GM23338 (cell line): ENCODE data around the gene DENND5A. TPM values are rescaled to one million over a fixed set of nuclear protein-coding genes. Genes with fewer than 3 reads are reported as not detected.

Experiments used
- ATAC-seq: fragments of 200-7000 bp; cut with Tn5 transposase; 3 replicates; pipeline ENCODE4 v1.9.1; 2020
- DNase-seq: peaks from one replicate; pipeline ENCODE4 v3.0.0-alpha.2; 2015; ENCODE audit warnings: low spot score
- H2AFZ ChIP-seq: fragments of 200-600 bp; sonication (generic); 2 replicates; pipeline ENCODE4 v1.8.0; 2016; ENCODE audit warnings: antibody characterized with exemption, mild to moderate bottlenecking, moderate library complexity
- H3F3A ChIP-seq: fragments of 200-600 bp; sonication (generic); replicated peaks from 2 replicates; pipeline ENCODE4 v1.8.0; 2017; ENCODE audit warnings: antibody characterized with exemption, mixed run types, low read depth
- H3K27ac ChIP-seq: fragments of 200-600 bp; sonication (generic); 2 replicates; pipeline ENCODE4 v1.6.1; 2016; ENCODE audit warnings: low read depth
- H3K27me3 ChIP-seq: fragments of 200-600 bp; sonication (generic); 2 replicates; pipeline ENCODE4 v1.8.0; 2016; ENCODE audit warnings: mild to moderate bottlenecking, mixed run types, moderate library complexity; ENCODE audit not compliant: insufficient read depth
- H3K36me3 ChIP-seq: fragments of 200-600 bp; sonication (generic); 2 replicates; pipeline ENCODE4 v1.8.0; 2016; ENCODE audit warnings: mild to moderate bottlenecking; ENCODE audit not compliant: insufficient read depth
- H3K4me1 ChIP-seq: fragments of 200-600 bp; sonication (generic); 2 replicates; pipeline ENCODE4 v1.8.0; 2016; ENCODE audit warnings: mild to moderate bottlenecking, moderate library complexity; ENCODE audit not compliant: insufficient read depth
- H3K4me2 ChIP-seq: fragments of 200-600 bp; sonication (generic); 2 replicates; pipeline ENCODE4 v1.7.1; 2017; ENCODE audit warnings: mixed run types
- H3K4me3 ChIP-seq: fragments of 200-600 bp; sonication (generic); 2 replicates; pipeline ENCODE4 v1.6.1; 2016; ENCODE audit warnings: mixed run types
- H3K79me2 ChIP-seq: fragments of 200-600 bp; sonication (generic); replicated peaks from 2 replicates; pipeline ENCODE4 v1.8.0; 2017; ENCODE audit warnings: mild to moderate bottlenecking; ENCODE audit not compliant: insufficient read depth
- H3K9me2 ChIP-seq: fragments of 200-600 bp; sonication (generic); 2 replicates; pipeline ENCODE4 v1.8.0; 2017; ENCODE audit not compliant: insufficient read depth
- H4K20me1 ChIP-seq: fragments of 200-600 bp; sonication (generic); replicated peaks from 2 replicates; pipeline ENCODE4 v1.8.0; 2017; ENCODE audit warnings: mild to moderate bottlenecking; ENCODE audit not compliant: insufficient read depth
- H3K27ac Mint-ChIP-seq: 2 replicates; pipeline ENCODE4 v1.8.0; 2020; ENCODE audit warnings: inconsistent platforms, mild to moderate bottlenecking, moderate library complexity, mixed read lengths
- H3K27me3 Mint-ChIP-seq: 3 replicates; pipeline ENCODE4 v1.8.0; 2022; ENCODE audit warnings: low read depth, mild to moderate bottlenecking, moderate library complexity, mixed read lengths, inconsistent platforms; ENCODE audit not compliant: insufficient read depth, poor library complexity
- H3K36me3 Mint-ChIP-seq: 3 replicates; pipeline ENCODE4 v1.8.0; 2021; ENCODE audit warnings: low read depth, mild to moderate bottlenecking, inconsistent platforms, moderate library complexity, mixed read lengths
- H3K4me1 Mint-ChIP-seq: 3 replicates; pipeline ENCODE4 v1.8.0; 2020; ENCODE audit warnings: mild to moderate bottlenecking, inconsistent platforms, mixed read lengths
- H3K4me3 Mint-ChIP-seq: 3 replicates; pipeline ENCODE4 v1.8.0; 2021; ENCODE audit warnings: moderate library complexity, mild to moderate bottlenecking, inconsistent platforms, mixed read lengths
- H3K9me3 Mint-ChIP-seq: 3 replicates; pipeline ENCODE4 v1.8.0; 2020; ENCODE audit warnings: moderate library complexity, mild to moderate bottlenecking, inconsistent platforms, mixed read lengths
- CREB1 ChIP-seq: fragments of 250-450 bp; sonication (Bioruptor Pico); IDR thresholded peaks from 2 replicates; pipeline ENCODE4 v1.5.0; 2020; ENCODE audit warnings: low read depth, mild to moderate bottlenecking, moderate library complexity
- ETS1 ChIP-seq: IDR thresholded peaks from 2 replicates; pipeline ENCODE4 v1.6.1; 2016; ENCODE audit warnings: antibody characterized with exemption
- EZH2 ChIP-seq: fragments of 200-600 bp; sonication (generic); IDR thresholded peaks from one replicate; pipeline ENCODE4 v1.8.0; 2017; ENCODE audit warnings: antibody characterized with exemption, mild to moderate bottlenecking, low read depth; ENCODE audit not compliant: unreplicated experiment
- NANOG ChIP-seq: IDR thresholded peaks from 2 replicates; pipeline ENCODE4 v1.6.1; 2016; ENCODE audit warnings: antibody characterized with exemption, borderline replicate concordance
- POLR2AphosphoS5 ChIP-seq: IDR thresholded peaks from 2 replicates; pipeline ENCODE4 v1.6.1; 2016; ENCODE audit warnings: antibody characterized with exemption, low read depth
- REST ChIP-seq: IDR thresholded peaks from one replicate; pipeline ENCODE4 v1.6.1; 2018; ENCODE audit warnings: antibody characterized with exemption; ENCODE audit not compliant: unreplicated experiment
- STAT1 ChIP-seq: IDR thresholded peaks from one replicate; pipeline ENCODE4 v1.6.1; 2016; ENCODE audit warnings: antibody characterized with exemption; ENCODE audit not compliant: unreplicated experiment
- ZNF114 ChIP-seq: fragments of 250-450 bp; sonication (Bioruptor Pico); IDR thresholded peaks from 2 replicates; pipeline ENCODE4 v1.5.0; 2020; ENCODE audit warnings: mild to moderate bottlenecking, moderate library complexity
- ZNF331 ChIP-seq: fragments of 250-450 bp; sonication (Bioruptor Pico); IDR thresholded peaks from 2 replicates; pipeline ENCODE4 v1.5.0; 2020; ENCODE audit warnings: low read depth, mild to moderate bottlenecking, moderate library complexity
- polyA plus RNA-seq: library from polyadenylated mRNA; unstranded; fragments of >200 nt; fragmentation: Nextera tagmentation; extraction: Ambion mirVana; gene quantifications from 2 replicates; pipeline ENCODE4 v1.2.1, GENCODE V29; 2016
- total RNA-seq: library from RNA; depleted of rRNA; stranded (reverse); fragments of >200 nt; shearing (Covaris generic); gene quantifications from 2 replicates; pipeline ENCODE4 v1.2.3, GENCODE V29; 2014
- TF ChIP-seq, protein P1 (sequence below): fragments of 250-450 bp; sonication (Bioruptor Pico); IDR thresholded peaks from 2 replicates; pipeline ENCODE4 v1.5.0; 2020; ENCODE audit warnings: mild to moderate bottlenecking, moderate library complexity
- TF ChIP-seq, protein P2 (sequence below), 2 experiments: fragments of 200-600 bp in 1 of 2; sonication (generic) in 1 of 2; conservative IDR thresholded peaks; 2 replicates each; pipeline versions ENCODE4 v1.5.1 to v1.6.1; 2016 to 2017; ENCODE audit warnings: antibody characterized with exemption in 2 of 2, low read depth in 2 of 2, mild to moderate bottlenecking in 2 of 2, moderate library complexity in 1 of 2

Gene DENND5A
- total and polyA plus RNA-seq, 2 experiments from 2014 or later = 28.1 to 56.3 TPM

DNA sequence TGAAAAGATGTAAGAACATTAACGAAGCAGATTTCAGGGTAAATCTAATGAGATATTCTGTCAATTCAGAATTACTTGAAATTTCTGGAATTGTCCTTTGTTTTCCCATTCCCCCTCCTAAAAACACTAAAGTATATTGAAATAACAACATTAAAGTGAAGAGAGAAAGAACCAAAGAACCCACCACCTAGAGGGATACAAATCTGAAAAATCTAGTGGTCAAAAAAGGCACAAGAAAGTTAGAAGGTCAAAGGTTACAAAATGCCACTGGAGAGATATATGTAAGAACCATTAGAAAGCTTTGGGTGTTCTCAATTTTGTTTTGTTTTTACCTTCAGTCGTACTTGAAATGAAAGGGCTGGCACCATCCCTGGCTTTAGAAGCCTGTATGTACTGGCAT, 57.9 kb downstream of the DENND5A start:
- Mint-ChIP-seq H3K27me3 (no peaks in the 10 kb centered on the region), H3K36me3 (peaks cover 6% of the 10 kb centered on the region; the same call in 2 of the 3 replicates), H3K4me3 (no peak overlapping the region), H3K27ac (no peak overlapping the region), H3K4me1 (peaks cover 7% of the 10 kb centered on the region), H3K9me3 (no peaks in the 10 kb centered on the region)
- Histone ChIP-seq H3K36me3 (no peaks in the 10 kb centered on the region), H2AFZ (no peak overlapping the region), H3K9me2 (no peaks in the 10 kb centered on the region), H3K4me3 (no peak overlapping the region), H3K27me3 (no peaks in the 10 kb centered on the region), H3K27ac (no peak overlapping the region), H3K4me1 (no peaks in the 10 kb centered on the region), H3K79me2 (peaks cover 53% of the 10 kb centered on the region), H4K20me1 (peaks cover 16% of the 10 kb centered on the region), H3K4me2 (no peak overlapping the region), H3F3A (no peaks in the 10 kb centered on the region)
- no peak for ATAC-seq
- TF ChIP-seq CREB1 (CRISPR knock-in tag) (no peak), REST (no peak), ETS1 (no peak), ZNF114 (no peak), NANOG (no peak), EZH2 (no peak), POLR2AphosphoS5 (no peak)
- no peak for DNase-seq

- H3K27me3 Mint-ChIP-seq = no peaks in the 10 kb centered on the region
- Histone ChIP-seq H3K4me3 (no peak overlapping the region), H3F3A (no peaks in the 10 kb centered on the region), H3K36me3 (no peaks in the 10 kb centered on the region), H3K27ac (no peak overlapping the region), H3K79me2 (peaks cover 45% of the 10 kb centered on the region), H4K20me1 (peaks cover 16% of the 10 kb centered on the region), H3K4me2 (no peak overlapping the region), H2AFZ (no peak overlapping the region), H3K27me3 (no peaks in the 10 kb centered on the region), H3K4me1 (no peaks in the 10 kb centered on the region), H3K9me2 (no peaks in the 10 kb centered on the region)
- H3K9me3 Mint-ChIP-seq = no peaks in the 10 kb centered on the region
- H3K4me3 Mint-ChIP-seq = no peak overlapping the region
- H3K27ac Mint-ChIP-seq = no peak overlapping the region
- DNase-seq (no peak), ATAC-seq (no peak)
- peaks cover 7% of the 10 kb centered on the region for H3K4me1 Mint-ChIP-seq
- H3K36me3 Mint-ChIP-seq = peaks cover 10% of the 10 kb centered on the region; the same call in 2 of the 3 replicates
- TF ChIP-seq STAT1 (no peak), ZNF331 (no peak)
- TF ChIP-seq, protein P1, sequence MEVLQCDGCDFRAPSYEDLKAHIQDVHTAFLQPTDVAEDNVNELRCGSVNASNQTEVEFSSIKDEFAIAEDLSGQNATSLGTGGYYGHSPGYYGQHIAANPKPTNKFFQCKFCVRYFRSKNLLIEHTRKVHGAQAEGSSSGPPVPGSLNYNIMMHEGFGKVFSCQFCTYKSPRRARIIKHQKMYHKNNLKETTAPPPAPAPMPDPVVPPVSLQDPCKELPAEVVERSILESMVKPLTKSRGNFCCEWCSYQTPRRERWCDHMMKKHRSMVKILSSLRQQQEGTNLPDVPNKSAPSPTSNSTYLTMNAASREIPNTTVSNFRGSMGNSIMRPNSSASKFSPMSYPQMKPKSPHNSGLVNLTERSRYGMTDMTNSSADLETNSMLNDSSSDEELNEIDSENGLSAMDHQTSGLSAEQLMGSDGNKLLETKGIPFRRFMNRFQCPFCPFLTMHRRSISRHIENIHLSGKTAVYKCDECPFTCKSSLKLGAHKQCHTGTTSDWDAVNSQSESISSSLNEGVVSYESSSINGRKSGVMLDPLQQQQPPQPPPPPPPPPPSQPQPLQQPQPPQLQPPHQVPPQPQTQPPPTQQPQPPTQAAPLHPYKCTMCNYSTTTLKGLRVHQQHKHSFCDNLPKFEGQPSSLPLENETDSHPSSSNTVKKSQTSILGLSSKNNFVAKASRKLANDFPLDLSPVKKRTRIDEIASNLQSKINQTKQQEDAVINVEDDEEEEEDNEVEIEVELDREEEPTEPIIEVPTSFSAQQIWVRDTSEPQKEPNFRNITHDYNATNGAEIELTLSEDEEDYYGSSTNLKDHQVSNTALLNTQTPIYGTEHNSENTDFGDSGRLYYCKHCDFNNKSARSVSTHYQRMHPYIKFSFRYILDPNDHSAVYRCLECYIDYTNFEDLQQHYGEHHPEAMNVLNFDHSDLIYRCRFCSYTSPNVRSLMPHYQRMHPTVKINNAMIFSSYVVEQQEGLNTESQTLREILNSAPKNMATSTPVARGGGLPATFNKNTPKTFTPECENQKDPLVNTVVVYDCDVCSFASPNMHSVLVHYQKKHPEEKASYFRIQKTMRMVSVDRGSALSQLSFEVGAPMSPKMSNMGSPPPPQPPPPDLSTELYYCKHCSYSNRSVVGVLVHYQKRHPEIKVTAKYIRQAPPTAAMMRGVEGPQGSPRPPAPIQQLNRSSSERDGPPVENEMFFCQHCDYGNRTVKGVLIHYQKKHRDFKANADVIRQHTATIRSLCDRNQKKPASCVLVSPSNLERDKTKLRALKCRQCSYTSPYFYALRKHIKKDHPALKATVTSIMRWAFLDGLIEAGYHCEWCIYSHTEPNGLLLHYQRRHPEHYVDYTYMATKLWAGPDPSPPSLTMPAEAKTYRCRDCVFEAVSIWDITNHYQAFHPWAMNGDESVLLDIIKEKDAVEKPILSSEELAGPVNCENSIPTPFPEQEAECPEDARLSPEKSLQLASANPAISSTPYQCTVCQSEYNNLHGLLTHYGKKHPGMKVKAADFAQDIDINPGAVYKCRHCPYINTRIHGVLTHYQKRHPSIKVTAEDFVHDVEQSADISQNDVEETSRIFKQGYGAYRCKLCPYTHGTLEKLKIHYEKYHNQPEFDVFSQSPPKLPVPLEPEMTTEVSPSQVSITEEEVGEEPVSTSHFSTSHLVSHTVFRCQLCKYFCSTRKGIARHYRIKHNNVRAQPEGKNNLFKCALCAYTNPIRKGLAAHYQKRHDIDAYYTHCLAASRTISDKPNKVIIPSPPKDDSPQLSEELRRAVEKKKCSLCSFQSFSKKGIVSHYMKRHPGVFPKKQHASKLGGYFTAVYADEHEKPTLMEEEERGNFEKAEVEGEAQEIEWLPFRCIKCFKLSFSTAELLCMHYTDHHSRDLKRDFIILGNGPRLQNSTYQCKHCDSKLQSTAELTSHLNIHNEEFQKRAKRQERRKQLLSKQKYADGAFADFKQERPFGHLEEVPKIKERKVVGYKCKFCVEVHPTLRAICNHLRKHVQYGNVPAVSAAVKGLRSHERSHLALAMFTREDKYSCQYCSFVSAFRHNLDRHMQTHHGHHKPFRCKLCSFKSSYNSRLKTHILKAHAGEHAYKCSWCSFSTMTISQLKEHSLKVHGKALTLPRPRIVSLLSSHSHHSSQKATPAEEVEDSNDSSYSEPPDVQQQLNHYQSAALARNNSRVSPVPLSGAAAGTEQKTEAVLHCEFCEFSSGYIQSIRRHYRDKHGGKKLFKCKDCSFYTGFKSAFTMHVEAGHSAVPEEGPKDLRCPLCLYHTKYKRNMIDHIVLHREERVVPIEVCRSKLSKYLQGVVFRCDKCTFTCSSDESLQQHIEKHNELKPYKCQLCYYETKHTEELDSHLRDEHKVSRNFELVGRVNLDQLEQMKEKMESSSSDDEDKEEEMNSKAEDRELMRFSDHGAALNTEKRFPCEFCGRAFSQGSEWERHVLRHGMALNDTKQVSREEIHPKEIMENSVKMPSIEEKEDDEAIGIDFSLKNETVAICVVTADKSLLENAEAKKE (CRISPR knock-in tag) = no peak
- TF ChIP-seq, protein P2, sequence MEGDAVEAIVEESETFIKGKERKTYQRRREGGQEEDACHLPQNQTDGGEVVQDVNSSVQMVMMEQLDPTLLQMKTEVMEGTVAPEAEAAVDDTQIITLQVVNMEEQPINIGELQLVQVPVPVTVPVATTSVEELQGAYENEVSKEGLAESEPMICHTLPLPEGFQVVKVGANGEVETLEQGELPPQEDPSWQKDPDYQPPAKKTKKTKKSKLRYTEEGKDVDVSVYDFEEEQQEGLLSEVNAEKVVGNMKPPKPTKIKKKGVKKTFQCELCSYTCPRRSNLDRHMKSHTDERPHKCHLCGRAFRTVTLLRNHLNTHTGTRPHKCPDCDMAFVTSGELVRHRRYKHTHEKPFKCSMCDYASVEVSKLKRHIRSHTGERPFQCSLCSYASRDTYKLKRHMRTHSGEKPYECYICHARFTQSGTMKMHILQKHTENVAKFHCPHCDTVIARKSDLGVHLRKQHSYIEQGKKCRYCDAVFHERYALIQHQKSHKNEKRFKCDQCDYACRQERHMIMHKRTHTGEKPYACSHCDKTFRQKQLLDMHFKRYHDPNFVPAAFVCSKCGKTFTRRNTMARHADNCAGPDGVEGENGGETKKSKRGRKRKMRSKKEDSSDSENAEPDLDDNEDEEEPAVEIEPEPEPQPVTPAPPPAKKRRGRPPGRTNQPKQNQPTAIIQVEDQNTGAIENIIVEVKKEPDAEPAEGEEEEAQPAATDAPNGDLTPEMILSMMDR (conservative IDR thresholded peaks at IDR 0.05; ENCODE audit: low read depth in 2 of 2) = no peak
Observed at GRCh38 chr11:9206496-9206895, 58.7 kb downstream of the DENND5A start.
